Spleen (tissue), 7 donors: ENCODE measurements around the gene INTS13.

Experiments used
- POLR2A ChIP-seq, 3 donors: fragments of 450-650 bp; IDR thresholded peaks; one replicate each; pipeline ENCODE4 v1.5.1; 2017; ENCODE audit warnings: antibody characterized with exemption in 3 of 3, mild to moderate bottlenecking in 1 of 3
- POLR2AphosphoS5 ChIP-seq, 3 donors: sonication (generic); formaldehyde crosslinking; IDR thresholded peaks; one replicate each; pipeline ENCODE4 v1.5.1; 2017; ENCODE audit warnings: antibody characterized with exemption in 3 of 3
- TF ChIP-seq, protein P1 (sequence below), 11 experiments: fragments of 200-600 bp in 7 of 11; fragments of 450-650 bp in 4 of 11; sonication (generic) in 4 of 11; IDR thresholded peaks in 8 of 11; conservative IDR thresholded peaks in 3 of 11; 1 replicate in 7 of 11; 2 replicates in 4 of 11; pipeline versions ENCODE4 v1.4.0 to v1.8.0; 2016 to 2021; ENCODE audit warnings: antibody characterized with exemption in 11 of 11, inconsistent platforms in 4 of 11, mild to moderate bottlenecking in 1 of 11
- donor health status: DM: no; HTN: no; CAD: no; lungs with moderate emphysema.
- donor health status: DM: no; HTN: no; CAD: no.
- donor health status: DM: no; HTN: no; CAD: no.

DNA sequence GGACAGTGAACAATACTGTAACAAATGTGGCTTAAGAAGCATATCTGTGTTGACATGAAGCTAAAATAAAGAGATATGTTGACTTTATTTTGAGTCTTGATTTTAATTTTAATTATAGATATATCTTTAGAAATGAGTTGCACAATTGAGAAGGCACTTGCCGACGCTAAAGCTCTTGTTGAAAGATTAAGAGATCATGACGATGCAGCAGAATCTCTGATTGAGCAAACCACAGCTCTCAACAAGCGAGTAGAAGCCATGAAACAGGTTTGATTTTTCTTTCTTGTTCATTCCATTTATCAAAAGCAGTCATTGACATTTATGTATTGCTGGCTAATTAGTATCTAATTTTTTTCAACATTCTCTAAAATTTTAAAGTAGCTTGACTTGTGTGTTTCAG lies 16.2 kb upstream of the INTS13 start:
- TF ChIP-seq, protein P1, sequence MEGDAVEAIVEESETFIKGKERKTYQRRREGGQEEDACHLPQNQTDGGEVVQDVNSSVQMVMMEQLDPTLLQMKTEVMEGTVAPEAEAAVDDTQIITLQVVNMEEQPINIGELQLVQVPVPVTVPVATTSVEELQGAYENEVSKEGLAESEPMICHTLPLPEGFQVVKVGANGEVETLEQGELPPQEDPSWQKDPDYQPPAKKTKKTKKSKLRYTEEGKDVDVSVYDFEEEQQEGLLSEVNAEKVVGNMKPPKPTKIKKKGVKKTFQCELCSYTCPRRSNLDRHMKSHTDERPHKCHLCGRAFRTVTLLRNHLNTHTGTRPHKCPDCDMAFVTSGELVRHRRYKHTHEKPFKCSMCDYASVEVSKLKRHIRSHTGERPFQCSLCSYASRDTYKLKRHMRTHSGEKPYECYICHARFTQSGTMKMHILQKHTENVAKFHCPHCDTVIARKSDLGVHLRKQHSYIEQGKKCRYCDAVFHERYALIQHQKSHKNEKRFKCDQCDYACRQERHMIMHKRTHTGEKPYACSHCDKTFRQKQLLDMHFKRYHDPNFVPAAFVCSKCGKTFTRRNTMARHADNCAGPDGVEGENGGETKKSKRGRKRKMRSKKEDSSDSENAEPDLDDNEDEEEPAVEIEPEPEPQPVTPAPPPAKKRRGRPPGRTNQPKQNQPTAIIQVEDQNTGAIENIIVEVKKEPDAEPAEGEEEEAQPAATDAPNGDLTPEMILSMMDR (IDR thresholded peaks at IDR 0.05 in 8 of 11, conservative IDR thresholded peaks at IDR 0.05 in 3 of 11), result no peak
- TF ChIP-seq POLR2AphosphoS5 (IDR thresholded peaks at IDR 0.05) (no peak), POLR2A (IDR thresholded peaks at IDR 0.05) (no peak)
